Esophagus muscularis mucosa (tissue), 4 donors: ENCODE measurements around the gene MCM5.

Experiments used
- EP300 ChIP-seq: sonication (generic); formaldehyde crosslinking; IDR thresholded peaks from one replicate; pipeline ENCODE4 v1.6.1; 2017; ENCODE audit warnings: antibody characterized with exemption
- POLR2A ChIP-seq: fragments of 450-650 bp; IDR thresholded peaks from one replicate; pipeline ENCODE4 v1.6.1; 2017; ENCODE audit warnings: antibody characterized with exemption, moderate library complexity, mild to moderate bottlenecking, low read depth
- POLR2AphosphoS5 ChIP-seq, 2 donors: sonication (generic); formaldehyde crosslinking; IDR thresholded peaks; one replicate each; pipeline ENCODE4 v1.6.1; 2017; ENCODE audit warnings: antibody characterized with exemption in 2 of 2
- TF ChIP-seq, protein P1 (sequence below), 3 experiments: fragments of 200-600 bp in 2 of 3; fragments of 450-650 bp in 1 of 3; sonication (generic) in 2 of 3; IDR thresholded peaks; one replicate each; pipeline ENCODE4 v1.5.1; 2017 to 2019; ENCODE audit warnings: antibody characterized with exemption in 3 of 3, mild to moderate bottlenecking in 2 of 3, moderate library complexity in 1 of 3

DNA sequence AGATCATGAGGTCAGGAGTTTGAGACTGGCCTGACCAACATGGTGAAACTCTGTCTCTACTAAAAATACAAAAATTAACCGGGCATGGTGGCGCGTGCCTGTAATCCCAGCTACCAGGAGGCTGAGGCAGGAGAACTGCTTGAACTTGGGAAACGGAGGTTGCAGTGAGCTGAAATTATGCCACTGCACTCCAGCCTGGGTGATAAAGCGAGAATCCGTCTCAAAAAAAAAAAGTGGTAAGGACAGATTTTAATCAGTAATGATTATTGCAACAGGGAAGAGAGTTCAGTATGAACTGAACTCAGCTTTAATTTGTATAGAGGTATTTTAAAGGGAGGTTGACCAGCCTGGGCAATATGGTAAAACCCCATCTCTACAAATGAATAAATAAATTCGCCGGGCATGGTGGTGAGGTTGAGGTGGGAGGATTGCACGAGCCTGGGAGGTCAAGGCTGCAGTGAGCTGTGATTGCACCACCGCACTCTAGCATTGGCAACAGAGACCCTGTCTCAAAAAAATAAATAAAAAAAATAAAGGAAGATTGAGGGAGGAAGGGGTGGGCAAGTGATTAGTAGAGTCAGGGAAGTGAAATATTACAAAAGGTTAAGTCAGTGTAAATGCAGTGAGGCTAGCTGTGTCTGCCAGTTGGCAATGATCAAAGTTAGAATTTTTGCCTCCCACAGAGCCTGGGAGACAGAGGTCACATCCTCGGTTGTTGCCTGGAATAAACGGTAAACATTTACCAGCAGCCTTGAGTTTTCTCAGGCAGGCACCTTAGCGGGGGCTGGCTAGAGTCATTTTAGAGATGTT is 2.6 kb upstream of the MCM5 start:
- TF ChIP-seq, protein P1, sequence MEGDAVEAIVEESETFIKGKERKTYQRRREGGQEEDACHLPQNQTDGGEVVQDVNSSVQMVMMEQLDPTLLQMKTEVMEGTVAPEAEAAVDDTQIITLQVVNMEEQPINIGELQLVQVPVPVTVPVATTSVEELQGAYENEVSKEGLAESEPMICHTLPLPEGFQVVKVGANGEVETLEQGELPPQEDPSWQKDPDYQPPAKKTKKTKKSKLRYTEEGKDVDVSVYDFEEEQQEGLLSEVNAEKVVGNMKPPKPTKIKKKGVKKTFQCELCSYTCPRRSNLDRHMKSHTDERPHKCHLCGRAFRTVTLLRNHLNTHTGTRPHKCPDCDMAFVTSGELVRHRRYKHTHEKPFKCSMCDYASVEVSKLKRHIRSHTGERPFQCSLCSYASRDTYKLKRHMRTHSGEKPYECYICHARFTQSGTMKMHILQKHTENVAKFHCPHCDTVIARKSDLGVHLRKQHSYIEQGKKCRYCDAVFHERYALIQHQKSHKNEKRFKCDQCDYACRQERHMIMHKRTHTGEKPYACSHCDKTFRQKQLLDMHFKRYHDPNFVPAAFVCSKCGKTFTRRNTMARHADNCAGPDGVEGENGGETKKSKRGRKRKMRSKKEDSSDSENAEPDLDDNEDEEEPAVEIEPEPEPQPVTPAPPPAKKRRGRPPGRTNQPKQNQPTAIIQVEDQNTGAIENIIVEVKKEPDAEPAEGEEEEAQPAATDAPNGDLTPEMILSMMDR (IDR thresholded peaks at IDR 0.05), result no peak
- TF ChIP-seq POLR2A (no peak), EP300 (no peak), POLR2AphosphoS5 (IDR thresholded peaks at IDR 0.05) (no peak)
